Mammary epithelial cell (primary cell): ENCODE measurements around the gene INPP5F.

Experiments
- EZH2 ChIP-seq: IDR thresholded peaks from 2 replicates; pipeline ENCODE4 v1.6.1; 2012; ENCODE audit warnings: low read length, inconsistent platforms, borderline replicate concordance
- TF ChIP-seq, protein P1 (sequence below), 2 donors: IDR thresholded peaks in 1 of 2; conservative IDR thresholded peaks in 1 of 2; 2 replicates each; pipeline ENCODE4 v1.5.1; 2011 to 2012; ENCODE audit warnings: inconsistent platforms in 2 of 2, low read length in 2 of 2, mild to moderate bottlenecking in 2 of 2, control low read depth in 1 of 2, low read depth in 1 of 2; ENCODE audit not compliant: insufficient read depth in 1 of 2; ENCODE audit errors: extremely low read depth in 1 of 2

DNA sequence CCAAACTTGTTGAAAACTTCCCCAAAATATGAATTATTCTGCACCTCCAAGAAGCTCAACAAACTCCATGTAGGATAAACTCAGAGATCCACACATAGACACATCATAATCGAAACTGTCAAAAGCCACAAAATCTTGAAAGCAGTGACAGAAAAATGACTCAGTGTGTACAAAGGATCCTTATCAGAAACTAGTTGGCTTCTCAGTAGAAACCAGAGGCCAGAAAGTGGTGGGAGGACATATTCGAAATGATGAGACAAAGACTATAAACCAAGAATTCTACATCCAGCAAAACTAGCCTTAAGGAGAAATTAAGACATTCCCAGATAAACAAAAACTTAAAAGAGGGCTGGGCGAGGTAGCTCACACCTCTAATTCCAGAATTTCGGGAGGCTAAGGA, 108.3 kb downstream of the INPP5F start:
- TF ChIP-seq, protein P1, sequence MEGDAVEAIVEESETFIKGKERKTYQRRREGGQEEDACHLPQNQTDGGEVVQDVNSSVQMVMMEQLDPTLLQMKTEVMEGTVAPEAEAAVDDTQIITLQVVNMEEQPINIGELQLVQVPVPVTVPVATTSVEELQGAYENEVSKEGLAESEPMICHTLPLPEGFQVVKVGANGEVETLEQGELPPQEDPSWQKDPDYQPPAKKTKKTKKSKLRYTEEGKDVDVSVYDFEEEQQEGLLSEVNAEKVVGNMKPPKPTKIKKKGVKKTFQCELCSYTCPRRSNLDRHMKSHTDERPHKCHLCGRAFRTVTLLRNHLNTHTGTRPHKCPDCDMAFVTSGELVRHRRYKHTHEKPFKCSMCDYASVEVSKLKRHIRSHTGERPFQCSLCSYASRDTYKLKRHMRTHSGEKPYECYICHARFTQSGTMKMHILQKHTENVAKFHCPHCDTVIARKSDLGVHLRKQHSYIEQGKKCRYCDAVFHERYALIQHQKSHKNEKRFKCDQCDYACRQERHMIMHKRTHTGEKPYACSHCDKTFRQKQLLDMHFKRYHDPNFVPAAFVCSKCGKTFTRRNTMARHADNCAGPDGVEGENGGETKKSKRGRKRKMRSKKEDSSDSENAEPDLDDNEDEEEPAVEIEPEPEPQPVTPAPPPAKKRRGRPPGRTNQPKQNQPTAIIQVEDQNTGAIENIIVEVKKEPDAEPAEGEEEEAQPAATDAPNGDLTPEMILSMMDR (conservative IDR thresholded peaks at IDR 0.05 in 1 of 2, IDR thresholded peaks at IDR 0.05 in 1 of 2; ENCODE audit: extremely low read depth in 1 of 2, insufficient read depth in 1 of 2, low read depth in 1 of 2, low read length in 2 of 2), result no peak
- no peak for TF ChIP-seq EZH2
